Stimulated activated CD4-positive, alpha-beta T cell treated with anti-CD3 and anti-CD28 coated beads, Interleukin-4, amount 100 ng/mL, for 48 hours (primary cell): Measurements from ENCODE around the gene CABP7.

ENCODE experiments used
- DNase-seq, 2 donors: peaks; one replicate each; pipeline ENCODE4 v3.0.0-alpha.2; 2020; ENCODE audit warnings: low read depth in 2 of 2

Gene CABP7

GRCh38 chr22:29722587-29722986 lies 2.8 kb downstream of the CABP7 start:
- DNase-seq, result no peak

GRCh38 chr22:29723766-29724165 lies 4.0 kb downstream of the CABP7 start:
- DNase-seq, result no peak

GRCh38 chr22:29724843-29725242 lies 5.0 kb downstream of the CABP7 start:
- DNase-seq, result no peak

- no peak for DNase-seq
Observed at GRCh38 chr22:29726106-29726505, 6.3 kb downstream of the CABP7 start.

- DNase-seq, result no peak
Observed at GRCh38 chr22:29726512-29727130, 6.8 kb downstream of the CABP7 start.

GRCh38 chr22:29727131-29727523 lies 7.3 kb downstream of the CABP7 start:
- DNase-seq, result no peak

- no peak for DNase-seq
Observed at GRCh38 chr22:29729161-29729560, 9.4 kb downstream of the CABP7 start.

- DNase-seq, result no peak
Observed at GRCh38 chr22:29731058-29731850, 11.5 kb downstream of the CABP7 start.

GRCh38 chr22:29732883-29733282 lies 13.1 kb downstream of the CABP7 start:
- no peak for DNase-seq

GRCh38 chr22:29733362-29734201 lies 13.8 kb downstream of the CABP7 start:
- no peak for DNase-seq

- no peak for DNase-seq
Observed at GRCh38 chr22:29734406-29734805, 14.6 kb downstream of the CABP7 start.

- DNase-seq, result no peak
Observed at GRCh38 chr22:29734838-29735237, 15.0 kb downstream of the CABP7 start.

GRCh38 chr22:29735416-29735815 lies 15.6 kb downstream of the CABP7 start:
- DNase-seq, result no peak

- DNase-seq, result no peak
Observed at GRCh38 chr22:29737251-29738117, 17.7 kb downstream of the CABP7 start.

GRCh38 chr22:29738118-29738815 lies 18.5 kb downstream of the CABP7 start:
- DNase-seq, result no peak

GRCh38 chr22:29739346-29739875 lies 19.6 kb downstream of the CABP7 start:
- DNase-seq, result no peak

- no peak for DNase-seq
Observed at GRCh38 chr22:29740216-29740615, 20.4 kb downstream of the CABP7 start.

- no peak for DNase-seq
Observed at GRCh38 chr22:29741926-29742325, 22.1 kb downstream of the CABP7 start.

GRCh38 chr22:29742326-29742725 lies 22.5 kb downstream of the CABP7 start:
- DNase-seq, result no peak

- DNase-seq, result no peak
Observed at GRCh38 chr22:29744902-29745301, 25.1 kb downstream of the CABP7 start.

GRCh38 chr22:29747832-29748231 lies 28.0 kb downstream of the CABP7 start:
- no peak for DNase-seq
